HG03045 (cell line): ENCODE measurements around the gene PPARA.

Experiments
- ATAC-seq: cut with Tn5 transposase; IDR thresholded peaks from one replicate; pipeline ENCODE4 v1.9.1; 2021; ENCODE audit warnings: mild to moderate bottlenecking, moderate library complexity; ENCODE audit not compliant: unreplicated experiment

PPARA gene

GRCh38 chr22:46269564-46269963 is 119.2 kb downstream of the PPARA start:
- no peak for ATAC-seq

GRCh38 chr22:46272196-46272595 is 121.9 kb downstream of the PPARA start:
- ATAC-seq = no peak

GRCh38 chr22:46272762-46273431 is 122.6 kb downstream of the PPARA start:
- no peak for ATAC-seq

DNA sequence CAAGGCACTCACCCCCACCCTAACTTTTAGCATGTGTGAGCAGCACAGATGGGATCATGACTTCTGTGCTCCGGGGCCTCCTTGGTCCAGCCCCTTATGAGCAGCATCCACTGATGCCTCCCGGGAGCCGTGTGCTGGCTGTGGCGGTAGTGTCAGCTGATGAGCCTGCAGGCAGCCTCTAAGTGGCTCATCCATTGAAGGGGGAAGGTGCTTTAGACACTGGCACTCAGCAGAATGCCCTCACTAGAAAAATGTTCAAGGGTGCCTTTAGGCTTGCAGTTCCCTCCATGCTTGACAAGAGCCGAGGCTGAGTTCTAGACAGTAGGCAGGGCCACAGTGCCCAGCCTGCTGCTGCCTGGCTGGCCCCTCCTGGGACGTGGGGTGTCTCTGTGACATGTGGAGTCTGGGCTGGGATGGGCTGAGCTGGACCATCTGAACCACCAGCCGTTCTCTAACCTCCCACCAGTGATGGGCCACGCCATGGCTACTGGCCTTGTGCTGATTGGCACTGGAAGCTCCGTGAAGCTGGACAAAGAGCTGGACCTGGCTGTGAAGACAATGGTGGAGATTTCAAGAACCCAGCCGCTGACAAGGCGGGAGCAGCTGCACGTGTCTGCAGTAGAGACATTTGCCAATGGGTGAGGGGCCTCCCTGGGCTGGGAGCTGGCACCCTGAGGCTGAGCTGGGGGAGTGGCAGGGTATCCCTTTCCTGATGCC is 123.3 kb downstream of the PPARA start:
- no peak for ATAC-seq

GRCh38 chr22:46274381-46274780 is 124.1 kb downstream of the PPARA start:
- no peak for ATAC-seq

GRCh38 chr22:46275455-46276122 is 125.3 kb downstream of the PPARA start:
- no peak for ATAC-seq

DNA sequence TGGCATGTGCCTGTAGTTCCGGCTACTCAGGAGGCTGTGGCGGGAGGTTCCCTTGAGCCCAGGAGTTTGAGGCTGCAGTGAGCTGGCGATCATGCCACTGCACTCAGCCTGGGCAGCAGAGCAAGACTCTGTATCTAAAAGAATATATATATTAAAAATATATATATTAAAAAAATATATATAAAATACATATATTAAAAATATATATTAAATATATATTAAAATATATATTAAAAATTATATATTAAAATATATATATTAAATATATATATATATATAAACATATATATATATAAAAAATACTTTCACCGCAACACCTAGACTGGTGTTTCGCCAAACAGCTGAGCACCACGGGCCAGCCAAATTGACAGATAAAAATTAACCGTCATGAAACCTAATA is 126.2 kb downstream of the PPARA start:
- no peak for ATAC-seq

- ATAC-seq = no peak
These were observed 128.6 kb downstream of the PPARA start for GRCh38 chr22:46278656-46279645.

DNA sequence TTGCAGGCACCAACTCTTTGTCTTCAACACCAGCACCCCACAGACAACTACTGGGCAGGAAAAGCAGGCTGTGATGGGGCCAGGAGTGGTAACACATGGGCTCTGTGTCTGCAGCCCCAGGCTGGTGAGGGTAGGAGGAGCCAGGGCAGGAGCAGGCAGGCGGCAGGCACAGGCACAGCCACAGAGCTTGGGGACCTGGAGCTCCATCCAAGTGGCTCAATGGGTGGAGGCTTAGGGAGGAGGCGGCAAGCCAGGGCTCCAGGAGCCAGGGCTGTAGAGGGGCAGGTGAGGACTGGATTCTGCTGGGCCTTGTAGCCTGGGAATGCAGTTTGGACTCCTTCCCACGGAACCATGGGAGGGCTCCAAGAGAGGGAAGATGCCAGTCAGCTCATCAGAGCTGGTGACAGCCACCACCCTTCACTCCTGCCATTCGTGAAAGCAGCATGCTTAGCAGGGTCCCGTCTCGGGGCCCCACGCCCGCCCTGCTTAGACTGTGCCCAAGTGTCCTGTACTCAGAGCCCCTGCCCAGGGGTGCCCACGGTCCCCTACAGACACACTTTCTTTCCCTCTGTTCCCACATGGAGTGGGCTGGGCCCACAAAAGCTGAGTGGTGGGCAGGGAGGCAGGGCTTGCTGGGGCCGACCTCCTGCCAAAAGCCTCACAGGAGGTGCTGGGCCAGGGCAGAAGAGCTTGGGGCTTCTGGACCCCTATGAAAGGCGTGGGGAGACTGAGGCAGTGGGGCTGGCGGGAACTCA is 129.9 kb downstream of the PPARA start:
- no peak for ATAC-seq

- ATAC-seq = no peak
These were observed 130.8 kb downstream of the PPARA start for GRCh38 chr22:46280999-46281623.

- no peak for ATAC-seq
These were observed 131.7 kb downstream of the PPARA start for GRCh38 chr22:46281866-46282678.

GRCh38 chr22:46286006-46286405 is 135.7 kb downstream of the PPARA start:
- ATAC-seq = no peak

GRCh38 chr22:46286941-46287872 is 136.9 kb downstream of the PPARA start:
- ATAC-seq = no peak

DNA sequence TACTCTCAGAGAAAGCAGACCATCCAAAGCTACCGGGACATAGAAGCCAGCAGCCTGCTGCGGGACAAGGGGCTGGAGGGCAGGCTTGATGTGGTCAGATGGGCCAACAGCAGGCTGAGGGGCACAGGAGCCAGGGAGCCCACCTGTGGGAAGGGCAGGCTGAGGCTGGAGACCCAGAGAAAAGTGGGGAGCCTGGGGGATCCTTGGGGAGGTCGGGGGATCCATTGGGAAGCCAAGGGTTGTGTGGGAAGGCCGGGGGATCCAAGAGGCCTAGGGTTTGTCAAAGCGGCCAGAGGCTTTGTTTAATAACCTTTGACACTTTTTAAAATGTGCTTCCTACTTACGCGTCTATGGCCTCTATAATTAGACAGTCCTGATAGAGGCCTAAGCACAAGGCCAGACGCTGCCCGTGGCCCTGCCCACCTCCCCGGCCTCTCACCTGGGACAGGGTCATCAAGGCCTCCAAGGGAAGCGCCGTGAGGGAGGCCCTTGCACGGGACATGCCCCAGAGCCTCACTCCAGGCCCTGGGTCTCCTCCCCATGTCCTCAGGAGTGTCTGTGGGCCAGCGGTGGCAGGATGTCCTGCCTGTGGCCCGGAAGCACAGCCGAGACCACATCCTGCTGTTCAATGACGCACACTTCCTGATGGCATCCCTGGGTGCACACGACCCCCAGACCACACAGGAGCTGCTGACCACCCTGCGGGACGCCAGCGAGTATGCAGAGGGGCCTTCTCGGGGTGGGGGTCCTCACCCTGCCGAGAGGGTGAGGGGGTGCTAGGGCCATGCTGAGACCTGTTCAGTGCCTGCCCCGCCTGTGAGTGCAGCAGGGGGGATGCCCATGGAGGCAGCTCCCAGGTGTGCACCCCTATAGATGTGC is 137.8 kb downstream of the PPARA start:
- ATAC-seq = no peak

- no peak for ATAC-seq
These were observed 138.5 kb downstream of the PPARA start for GRCh38 chr22:46288846-46289243.

DNA sequence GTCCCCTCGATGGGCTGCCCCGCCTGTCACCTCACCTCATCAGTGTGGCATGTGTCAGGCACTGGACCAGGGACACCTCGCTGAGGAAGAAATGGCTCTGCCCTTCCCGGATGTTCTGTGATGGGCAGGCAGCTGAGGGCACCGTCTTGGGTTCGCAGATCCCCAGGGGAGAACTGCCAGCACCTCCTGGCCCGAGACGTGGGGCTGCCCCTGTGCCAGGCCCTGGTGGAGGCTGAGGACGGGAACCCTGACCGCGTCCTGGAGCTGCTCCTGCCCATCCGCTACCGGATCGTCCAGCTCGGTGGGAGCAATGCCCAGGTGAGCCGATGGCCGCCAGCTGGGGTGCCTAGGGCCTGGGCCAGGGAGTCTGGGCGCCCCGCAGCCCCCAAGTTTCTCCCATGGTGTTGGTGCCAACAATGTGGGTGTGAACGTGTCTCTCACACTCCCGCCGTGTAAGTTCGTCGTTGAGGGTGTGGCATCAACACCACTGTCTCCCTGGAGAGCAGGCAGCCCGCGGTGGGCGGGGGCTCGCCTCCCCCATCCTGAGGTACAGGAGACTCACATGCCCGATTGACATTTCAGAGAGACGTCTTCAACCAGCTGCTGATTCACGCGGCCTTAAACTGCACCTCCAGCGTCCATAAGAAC is 139.0 kb downstream of the PPARA start:
- no peak for ATAC-seq
